ENCODE measurements around the gene RGS16.

The RGS16 gene

GRCh38 chr1:182587093-182587492, 17.1 kb downstream of the RGS16 start:
- TF ChIP-seq CTCF (IDR thresholded peaks at IDR 0.05): no peak
- DNase-seq: no peak
- intact Hi-C loops (cut with DNase I; ENCODE audit: low total_unique reads): loop anchor here (10.0 kb wide), 1 partner anchor 502 kb away; no protein-coding TSS in a partner anchor

DNA sequence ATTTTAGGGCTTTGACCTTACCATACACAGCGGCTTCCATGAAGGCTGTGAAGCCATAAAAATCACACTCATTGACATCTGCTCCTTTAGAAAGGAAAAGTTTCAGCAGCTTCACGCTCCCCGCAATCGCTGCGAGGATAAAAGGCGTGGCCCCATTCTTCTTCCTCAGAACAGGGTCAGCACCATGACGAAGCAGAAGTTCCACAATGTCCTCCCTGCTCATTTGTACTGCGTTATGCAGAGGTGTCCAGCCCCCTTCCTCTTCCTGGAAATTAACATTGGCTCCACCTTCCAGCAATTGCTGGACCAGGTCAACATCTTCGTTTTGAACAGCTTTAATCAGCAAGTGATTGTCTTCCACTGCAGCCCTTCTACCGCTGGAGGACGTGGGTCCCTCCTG, 17.8 kb downstream of the RGS16 start:
- H3K4me1 ChIP-seq: peaks cover 0 to 36% (median 3%) of the 10 kb centered on the region in 4 donors
- no peaks in the 10 kb centered on the region for H3K9me3 ChIP-seq
- no peaks in the 10 kb centered on the region for H3K27me3 ChIP-seq
- H3K4me3 ChIP-seq: no peak overlapping the region
- no peak for DNase-seq
- H3K27ac ChIP-seq: no peak overlapping the region
- peaks cover 5 to 28% (median 8%) of the 10 kb centered on the region in 3 donors for H3K36me3 ChIP-seq
- TF ChIP-seq CTCF (IDR thresholded peaks at IDR 0.05): no peak
- intact Hi-C loops (cut with DNase I; ENCODE audit: low total_unique reads): loop anchor here (10.0 kb wide), 1 partner anchor 502 kb away; no protein-coding TSS in a partner anchor

More at GRCh38 chr1:182587093-182587492, 17.1 kb downstream of the RGS16 start:
- Histone ChIP-seq H3K27ac (no peak overlapping the region), H3K36me3 (peaks cover 0 to 20% (median 1%) of the 10 kb centered on the region in 3 donors), H3K4me1 (peaks cover 0 to 36% (median 3%) of the 10 kb centered on the region in 4 donors), H3K27me3 (no peaks in the 10 kb centered on the region), H3K9me3 (no peaks in the 10 kb centered on the region), H3K4me3 (no peak overlapping the region)

- no peak for TF ChIP-seq CTCF (IDR thresholded peaks at IDR 0.05)
- Histone ChIP-seq H3K9me3 (no peaks in the 10 kb centered on the region), H3K36me3 (peaks cover 16 to 44% (median 22%) of the 10 kb centered on the region in 3 donors), H3K27me3 (no peaks in the 10 kb centered on the region), H3K27ac (no peak overlapping the region), H3K4me1 (peaks cover 0 to 36% (median 3%) of the 10 kb centered on the region in 4 donors), H3K4me3 (no peak overlapping the region)
- DNase-seq: no peak
- intact Hi-C loops (cut with DNase I; ENCODE audit: low total_unique reads): loop anchor here (10.0 kb wide), 1 partner anchor 500 kb away; no protein-coding TSS in a partner anchor
Measured at GRCh38 chr1:182584746-182585145, 19.4 kb downstream of the RGS16 start.

GRCh38 chr1:182580736-182581135, 23.5 kb downstream of the RGS16 start:
- peaks cover 41 to 62% (median 45%) of the 10 kb centered on the region in 3 donors for H3K36me3 ChIP-seq
- no peak for DNase-seq
- intact Hi-C loops (cut with DNase I; ENCODE audit: low total_unique reads): loop anchor here (10.0 kb wide), 1 partner anchor 496 kb away; no protein-coding TSS in a partner anchor
- no peaks in the 10 kb centered on the region for H3K9me3 ChIP-seq
- no peaks in the 10 kb centered on the region for H3K27me3 ChIP-seq
- H3K4me1 ChIP-seq: peaks cover 0 to 22% (median 0%) of the 10 kb centered on the region in 4 donors
- TF ChIP-seq CTCF (IDR thresholded peaks at IDR 0.05): no peak
- no peak overlapping the region for H3K27ac ChIP-seq
- no peak overlapping the region for H3K4me3 ChIP-seq

DNA sequence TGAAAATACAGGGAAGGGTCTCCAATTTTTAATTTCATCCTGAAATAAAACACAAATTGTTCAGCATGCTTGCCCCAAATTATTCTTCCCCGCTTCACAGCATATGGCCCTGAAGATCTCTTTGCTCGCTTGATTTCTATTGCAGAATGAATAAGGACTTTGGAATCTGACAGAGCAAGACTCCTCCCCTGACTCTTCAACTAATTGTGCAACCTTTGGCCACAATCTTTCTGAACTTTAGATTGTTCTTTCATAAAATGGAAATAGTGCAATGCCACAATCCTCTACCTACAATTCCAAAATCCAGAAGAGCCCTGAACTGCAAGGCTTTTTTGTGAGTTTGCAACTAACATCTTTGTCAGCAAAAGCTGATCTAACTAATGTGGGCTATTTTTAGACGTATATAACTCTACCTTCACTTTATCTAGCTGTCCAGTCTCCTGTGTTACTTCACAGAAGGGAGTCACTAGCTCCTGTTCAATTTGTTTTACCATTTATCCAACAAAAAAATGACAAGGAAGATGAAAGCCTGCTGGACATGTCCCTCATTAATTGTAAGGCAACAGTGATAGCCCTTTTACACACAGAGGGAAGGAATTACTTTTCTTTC, 28.5 kb downstream of the RGS16 start:
- intact Hi-C loops (cut with DNase I; ENCODE audit: low total_unique reads): no loop called here
- H3K27me3 ChIP-seq: no peaks in the 10 kb centered on the region
- no peaks in the 10 kb centered on the region for H3K4me1 ChIP-seq
- H3K27ac ChIP-seq: no peak overlapping the region
- H3K4me3 ChIP-seq: no peak overlapping the region
- no peaks in the 10 kb centered on the region for H3K9me3 ChIP-seq
- H3K36me3 ChIP-seq: peaks cover 48 to 60% (median 52%) of the 10 kb centered on the region in 3 donors
- no peak for DNase-seq
- no peak for TF ChIP-seq CTCF (IDR thresholded peaks at IDR 0.05)

All from tibial artery (tissue), 4 donors.